ES-I3 (cell line): Measurements from ENCODE around the gene TSEN2.
"Not testable (repeated sequence)": the region's sequence is repeated elsewhere in the genome, so short reads cannot be mapped to it uniquely, and the experiment has no call there.

Experiments
- H3K36me3 ChIP-seq: 2 replicates; pipeline ENCODE4 v1.6.1; 2013; ENCODE audit warnings: mild to moderate bottlenecking, low read length, control low read depth, moderate library complexity; ENCODE audit not compliant: insufficient read depth
- H3K4me1 ChIP-seq: 2 replicates; pipeline ENCODE4 v1.6.1; 2013; ENCODE audit warnings: mild to moderate bottlenecking, control low read depth, low read length; ENCODE audit not compliant: insufficient read depth
- H3K9ac ChIP-seq: 2 replicates; pipeline ENCODE4 v1.6.1; 2013; ENCODE audit warnings: low read depth, mild to moderate bottlenecking, low read length, moderate library complexity
- H3K9me3 ChIP-seq: 2 replicates; pipeline ENCODE4 v1.6.1; 2013; ENCODE audit warnings: mild to moderate bottlenecking, low read length, moderate library complexity; ENCODE audit not compliant: control insufficient read depth, insufficient read depth

TSEN2 gene

DNA sequence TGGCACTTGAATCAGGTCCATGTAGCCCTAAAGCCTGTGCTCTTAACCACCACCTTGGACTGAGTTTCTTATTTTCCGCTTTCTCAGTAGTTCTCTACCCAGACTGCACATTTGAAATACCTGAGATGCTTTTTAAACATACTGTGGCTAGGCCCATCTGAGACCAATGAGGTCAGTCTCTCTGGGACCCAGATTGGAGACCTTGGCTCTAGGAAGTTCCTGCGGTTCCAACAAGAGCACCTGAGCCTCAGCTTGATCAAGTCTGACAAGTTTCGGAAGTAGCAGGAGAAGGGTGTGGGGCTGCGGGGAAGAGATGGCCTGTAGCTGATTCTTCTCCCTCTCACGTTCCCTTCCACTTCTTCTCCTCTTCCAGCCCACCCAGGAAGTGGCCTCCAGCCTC is 11.5 kb upstream of the TSEN2 start:
- H3K4me1 ChIP-seq, result peaks cover 4% of the 10 kb centered on the region; the same call in 1 of the 2 replicates

GRCh38 chr3:12473511-12473910 is 10.8 kb upstream of the TSEN2 start:
- Histone ChIP-seq H3K9ac (no peak overlapping the region), H3K36me3 (no peaks in the 10 kb centered on the region), H3K9me3 (no peaks in the 10 kb centered on the region), H3K4me1 (peaks cover 4% of the 10 kb centered on the region; the same call in 1 of the 2 replicates)

More for the DNA sequence above, 11.5 kb upstream of the TSEN2 start:
- Histone ChIP-seq H3K9me3 (no peaks in the 10 kb centered on the region), H3K9ac (no peak overlapping the region), H3K36me3 (no peaks in the 10 kb centered on the region)

- no peaks in the 10 kb centered on the region for H3K9me3 ChIP-seq
- H3K36me3 ChIP-seq, result no peaks in the 10 kb centered on the region
- peaks cover 3% of the 10 kb centered on the region; the same call in 1 of the 2 replicates for H3K4me1 ChIP-seq
- H3K9ac ChIP-seq, result no peak overlapping the region
Observed at GRCh38 chr3:12476238-12476897, 7.9 kb upstream of the TSEN2 start.

DNA sequence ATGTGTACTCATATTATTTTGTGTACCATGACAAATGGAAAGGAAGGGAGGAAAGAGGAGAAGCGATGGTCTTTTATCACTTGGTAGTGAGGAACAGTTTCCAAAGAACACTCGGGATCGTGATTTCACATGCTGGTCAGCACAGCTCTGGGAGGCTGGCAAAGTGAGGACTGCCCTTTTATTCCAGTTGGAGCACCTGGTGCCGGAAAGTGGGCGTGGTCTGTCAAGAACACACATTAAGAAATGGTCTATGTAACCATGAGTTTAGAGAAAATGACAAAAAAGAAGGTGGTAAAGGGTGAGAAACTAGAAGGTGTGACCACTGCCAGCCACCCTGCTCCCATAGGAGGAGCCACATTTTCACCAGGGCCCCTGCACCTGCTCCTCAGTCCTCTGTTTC is 7.0 kb upstream of the TSEN2 start:
- Histone ChIP-seq H3K4me1 (no peaks in the 10 kb centered on the region), H3K36me3 (no peaks in the 10 kb centered on the region), H3K9me3 (no peaks in the 10 kb centered on the region), H3K9ac (no peak overlapping the region)

DNA sequence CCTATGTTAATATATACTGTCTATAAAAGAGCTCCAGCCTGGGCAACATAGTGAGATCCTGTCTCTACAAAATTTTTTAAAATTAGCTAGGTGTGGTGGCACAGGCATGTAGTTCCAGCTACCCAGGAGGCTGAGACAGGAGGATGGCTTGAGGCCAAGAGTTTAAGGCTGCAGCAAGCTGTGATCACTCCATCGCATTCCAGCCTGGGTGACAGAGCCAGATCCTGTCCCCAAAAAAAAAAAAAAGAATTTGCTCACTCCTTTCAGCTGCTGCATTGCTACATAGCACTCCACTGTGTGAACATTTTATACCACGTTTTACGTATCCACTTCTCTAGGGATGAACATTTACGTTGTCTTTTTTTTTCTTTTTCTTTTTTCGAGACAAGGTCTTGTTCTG is 6.0 kb upstream of the TSEN2 start:
- Histone ChIP-seq H3K36me3 (no peaks in the 10 kb centered on the region), H3K9ac (no peak overlapping the region), H3K9me3 (no peaks in the 10 kb centered on the region), H3K4me1 (peaks cover 1% of the 10 kb centered on the region)

GRCh38 chr3:12479198-12479597 is 5.1 kb upstream of the TSEN2 start:
- H3K9ac ChIP-seq, H3K36me3 ChIP-seq, H3K4me1 ChIP-seq, H3K9me3 ChIP-seq: not testable (repeated sequence)

GRCh38 chr3:12479919-12480427 is 4.3 kb upstream of the TSEN2 start:
- Histone ChIP-seq H3K9me3 (no peaks in the 10 kb centered on the region), H3K9ac (no peak overlapping the region), H3K36me3 (no peaks in the 10 kb centered on the region), H3K4me1 (peaks cover 5% of the 10 kb centered on the region)

DNA sequence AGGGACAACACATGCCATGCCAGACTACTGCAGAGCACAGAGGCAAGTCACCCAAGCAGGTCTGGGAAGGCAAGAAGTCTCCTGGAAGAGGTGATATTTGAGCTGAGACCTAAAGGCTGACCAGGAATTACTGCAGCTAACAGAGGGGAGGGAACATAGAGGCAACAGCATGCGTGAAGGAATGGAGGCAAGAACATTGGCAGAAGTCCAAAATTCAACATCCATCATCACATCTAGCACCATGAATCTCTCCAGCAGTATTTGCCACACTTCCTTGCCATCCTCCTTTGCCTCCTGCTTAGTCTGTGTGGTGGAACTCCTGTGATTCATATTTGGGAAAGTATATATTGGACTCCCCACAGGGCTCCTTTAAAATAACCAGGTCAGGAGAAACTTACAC is 870 bp upstream of the TSEN2 start:
- Histone ChIP-seq H3K9ac (peak overlapping the region; percentile 88), H3K9me3 (no peaks in the 10 kb centered on the region), H3K4me1 (peaks cover 5% of the 10 kb centered on the region), H3K36me3 (no peaks in the 10 kb centered on the region; the same call in 1 of the 2 replicates)

DNA sequence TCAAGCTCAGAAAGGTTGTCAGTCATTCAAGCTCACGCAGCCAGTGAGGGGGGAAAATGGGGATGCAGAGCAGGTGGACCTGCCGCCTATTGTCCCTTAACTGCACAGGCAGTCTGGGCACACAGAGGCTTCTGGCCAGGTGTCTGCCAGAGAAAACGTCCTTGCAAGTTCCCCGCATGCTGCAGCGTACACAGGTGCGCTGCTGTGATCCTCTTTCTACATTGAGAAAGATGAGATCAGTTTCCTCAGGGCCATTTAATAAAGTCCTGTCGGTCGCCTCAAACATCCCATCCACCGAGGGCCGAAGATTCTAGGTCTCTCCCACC is 445 bp upstream of the TSEN2 start:
- Histone ChIP-seq H3K4me1 (peaks cover 5% of the 10 kb centered on the region), H3K9me3 (no peaks in the 10 kb centered on the region), H3K9ac (peak overlapping the region; percentile 88), H3K36me3 (no peaks in the 10 kb centered on the region; the same call in 1 of the 2 replicates)

DNA sequence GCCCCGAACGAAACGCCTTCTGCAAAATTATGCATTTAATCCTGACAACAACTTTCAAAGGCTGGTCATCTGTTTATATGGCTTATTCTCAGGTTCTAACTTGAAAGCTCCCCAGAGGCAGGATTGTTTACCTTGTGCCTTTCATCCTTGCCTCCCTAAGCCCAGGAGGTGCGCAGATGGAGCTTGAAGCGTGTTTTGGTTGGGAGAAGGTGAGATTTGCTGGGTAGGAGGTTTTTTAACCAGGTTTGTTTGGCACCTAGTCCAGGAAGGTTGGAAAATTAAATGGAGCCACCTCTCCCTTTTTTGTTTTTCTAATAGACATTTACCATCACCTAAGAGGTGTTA is 675 bp downstream of the TSEN2 start:
- peaks cover 5% of the 10 kb centered on the region for H3K4me1 ChIP-seq
- no peaks in the 10 kb centered on the region; the same call in none of the 2 replicates for H3K36me3 ChIP-seq
- no peaks in the 10 kb centered on the region for H3K9me3 ChIP-seq
- peak overlapping the region; percentile 88 for H3K9ac ChIP-seq

- Histone ChIP-seq H3K9ac (no peak overlapping the region), H3K36me3 (no peaks in the 10 kb centered on the region; the same call in none of the 2 replicates), H3K9me3 (no peaks in the 10 kb centered on the region), H3K4me1 (peaks cover 5% of the 10 kb centered on the region)
Observed at GRCh38 chr3:12486001-12486400, 1.7 kb downstream of the TSEN2 start.

DNA sequence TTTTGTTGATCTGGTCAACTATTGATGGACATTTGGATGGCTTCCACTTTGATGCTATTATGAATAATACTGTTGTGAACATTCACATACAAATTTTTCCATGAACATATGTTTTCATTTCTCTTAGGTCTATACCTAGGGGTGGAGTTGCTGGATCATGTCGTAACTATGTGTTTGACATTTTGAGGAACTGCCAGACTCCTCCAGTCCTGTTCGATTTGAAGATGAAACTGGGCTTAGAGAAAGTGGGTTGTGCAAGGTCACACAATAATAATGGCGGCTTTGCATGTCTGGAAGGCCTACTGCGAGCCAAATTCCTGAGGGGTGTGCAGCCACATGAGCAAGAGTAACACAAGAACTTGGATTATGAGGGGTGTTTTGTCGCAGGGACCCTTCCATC is 2.6 kb downstream of the TSEN2 start:
- Histone ChIP-seq H3K4me1 (peaks cover 5% of the 10 kb centered on the region), H3K36me3 (no peaks in the 10 kb centered on the region; the same call in none of the 2 replicates), H3K9ac (no peak overlapping the region), H3K9me3 (no peaks in the 10 kb centered on the region)

- Histone ChIP-seq H3K9ac (no peak overlapping the region), H3K4me1 (peaks cover 5% of the 10 kb centered on the region), H3K9me3 (no peaks in the 10 kb centered on the region), H3K36me3 (no peaks in the 10 kb centered on the region; the same call in none of the 2 replicates)
Observed at GRCh38 chr3:12487336-12487735, 3.1 kb downstream of the TSEN2 start.

DNA sequence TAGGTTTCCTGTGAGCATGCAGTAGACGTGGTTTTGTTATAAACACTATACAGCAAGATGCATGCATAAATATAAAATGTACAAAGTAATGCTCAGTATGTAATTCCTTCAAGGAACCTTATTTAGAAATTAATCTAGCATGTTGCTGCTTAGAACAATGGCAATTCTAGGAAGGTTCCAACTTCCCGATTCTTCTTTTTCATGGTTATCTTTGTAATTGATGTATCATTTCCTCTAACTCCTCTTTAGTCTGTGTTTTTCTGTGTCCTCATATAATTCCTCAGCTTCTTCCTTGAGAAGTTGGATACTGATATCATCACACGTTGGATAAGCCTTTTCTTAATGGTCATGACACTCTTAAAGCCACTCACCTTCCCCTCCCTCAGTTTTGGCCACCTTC is 3.5 kb downstream of the TSEN2 start:
- Histone ChIP-seq H3K36me3 (no peaks in the 10 kb centered on the region; the same call in none of the 2 replicates), H3K9me3 (no peaks in the 10 kb centered on the region), H3K4me1 (peaks cover 5% of the 10 kb centered on the region), H3K9ac (no peak overlapping the region)

DNA sequence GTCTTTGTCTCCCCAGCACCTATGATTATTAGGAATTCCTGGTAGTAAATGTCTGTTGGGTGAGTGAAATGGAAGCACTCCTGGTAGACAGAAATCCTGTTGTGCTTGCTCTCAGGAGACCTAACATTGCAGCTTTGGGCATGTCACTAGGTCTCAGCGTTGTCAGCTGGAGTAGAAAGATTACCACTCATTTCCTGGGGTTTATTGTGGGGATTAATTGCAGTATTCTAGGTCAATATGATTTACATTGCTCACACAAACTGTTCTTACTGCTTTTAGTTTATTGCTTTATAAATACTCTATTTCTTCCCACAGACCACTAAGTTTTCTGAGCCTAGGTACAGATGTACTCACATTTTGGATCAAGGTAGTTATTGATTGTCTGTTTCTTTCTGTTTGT is 5.1 kb downstream of the TSEN2 start:
- Histone ChIP-seq H3K9ac (no peak overlapping the region), H3K9me3 (no peaks in the 10 kb centered on the region), H3K36me3 (no peaks in the 10 kb centered on the region; the same call in none of the 2 replicates), H3K4me1 (no peaks in the 10 kb centered on the region)
